Loucy (cell line): ENCODE results near the gene LHCGR.

Experiments
- H2AFZ ChIP-seq: fragments of 200-600 bp; sonication (generic); 2 replicates; pipeline ENCODE4 v1.6.0; 2016; ENCODE audit warnings: antibody characterized with exemption, mild to moderate bottlenecking, low read length, moderate library complexity
- H3F3A ChIP-seq: fragments of 200-600 bp; 2 replicates; pipeline ENCODE4 v1.6.0; 2016; ENCODE audit warnings: antibody characterized with exemption, low read depth, mild to moderate bottlenecking
- H3K27me3 ChIP-seq: fragments of 200-600 bp; sonication (generic); 2 replicates; pipeline ENCODE4 v1.6.1; 2014; ENCODE audit warnings: low read length, mild to moderate bottlenecking; ENCODE audit not compliant: insufficient read depth, poor library complexity, severe bottlenecking
- H3K36me3 ChIP-seq: fragments of 200-600 bp; sonication (generic); 2 replicates; pipeline ENCODE4 v1.6.1; 2016; ENCODE audit warnings: low read length; ENCODE audit not compliant: insufficient read depth
- H3K4me1 ChIP-seq: fragments of 200-600 bp; sonication (generic); 2 replicates; pipeline ENCODE4 v1.5.1; 2014; ENCODE audit warnings: low read length, mild to moderate bottlenecking; ENCODE audit not compliant: insufficient read depth, poor library complexity, severe bottlenecking
- H3K4me2 ChIP-seq: fragments of 200-600 bp; sonication (generic); 2 replicates; pipeline ENCODE4 v1.6.0; 2014; ENCODE audit warnings: antibody characterized with exemption, low read length, low read depth, mild to moderate bottlenecking; ENCODE audit not compliant: poor library complexity, severe bottlenecking
- H3K4me3 ChIP-seq: fragments of 200-600 bp; sonication (generic); 2 replicates; pipeline ENCODE4 v1.5.1; 2014; ENCODE audit warnings: low read length, mild to moderate bottlenecking, mixed read lengths; ENCODE audit not compliant: poor library complexity, severe bottlenecking
- H3K79me2 ChIP-seq: fragments of 200-600 bp; sonication (generic); 2 replicates; pipeline ENCODE4 v1.6.1; 2014; ENCODE audit warnings: low read length; ENCODE audit not compliant: insufficient read depth
- H3K9ac ChIP-seq: fragments of 200-600 bp; sonication (generic); 2 replicates; pipeline ENCODE4 v1.6.0; 2014; ENCODE audit warnings: mild to moderate bottlenecking, low read depth, low read length, moderate library complexity; ENCODE audit not compliant: poor library complexity, severe bottlenecking
- H3K9me2 ChIP-seq: fragments of 200-600 bp; sonication (generic); replicated peaks from 2 replicates; pipeline ENCODE4 v1.6.1; 2016; ENCODE audit warnings: low read depth, low read length, mixed read lengths
- H3K9me3 ChIP-seq: fragments of 200-600 bp; sonication (generic); 2 replicates; pipeline ENCODE4 v1.6.1; 2014; ENCODE audit warnings: mild to moderate bottlenecking, antibody characterized with exemption, low read length, low read depth; ENCODE audit not compliant: insufficient read depth
- H4K20me1 ChIP-seq: fragments of 200-600 bp; sonication (generic); 2 replicates; pipeline ENCODE4 v1.6.0; 2014; ENCODE audit warnings: antibody characterized with exemption, low read length, mild to moderate bottlenecking; ENCODE audit not compliant: insufficient read depth, poor library complexity, severe bottlenecking
- EZH2phosphoT487 ChIP-seq: fragments of 200-600 bp; IDR thresholded peaks from 2 replicates; pipeline ENCODE4 v1.6.1; 2018; ENCODE audit warnings: antibody characterized with exemption, mild to moderate bottlenecking, moderate library complexity, borderline replicate concordance
- TF ChIP-seq, protein P1 (sequence below): fragments of 200-600 bp; sonication (generic); conservative IDR thresholded peaks from 2 replicates; pipeline ENCODE4 v1.5.1; 2014; ENCODE audit warnings: mild to moderate bottlenecking, antibody characterized with exemption, low read length

The LHCGR gene

DNA sequence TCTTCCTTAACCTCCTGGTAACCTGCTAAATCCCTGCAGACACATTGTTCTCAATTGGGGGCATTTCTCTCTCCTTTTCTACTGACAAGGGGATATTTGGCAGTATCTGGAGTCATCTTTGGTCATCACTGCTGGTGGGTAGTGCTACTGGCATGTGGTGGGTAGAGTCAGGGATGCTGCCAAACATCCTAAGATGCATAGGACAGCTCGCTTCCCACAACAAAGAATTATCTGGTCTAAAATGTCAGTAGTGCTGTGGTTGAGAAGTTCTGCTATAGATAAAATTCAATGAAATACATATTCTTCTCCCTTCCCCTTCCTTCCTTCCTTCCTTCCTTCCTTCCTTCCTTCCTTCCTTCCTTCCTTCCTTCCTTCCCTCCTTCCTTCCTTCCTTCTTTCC, 18.7 kb upstream of the LHCGR start:
- Histone ChIP-seq H3K27me3 (no peaks in the 10 kb centered on the region), H3K9me2 (no peaks in the 10 kb centered on the region), H4K20me1 (no peaks in the 10 kb centered on the region), H3K36me3 (no peaks in the 10 kb centered on the region), H3K9me3 (no peaks in the 10 kb centered on the region), H2AFZ (no peak overlapping the region), H3F3A (no peaks in the 10 kb centered on the region), H3K4me2 (no peak overlapping the region), H3K9ac (no peak overlapping the region), H3K4me3 (no peak overlapping the region), H3K79me2 (no peaks in the 10 kb centered on the region), H3K4me1 (no peaks in the 10 kb centered on the region)
- TF ChIP-seq, protein P1, sequence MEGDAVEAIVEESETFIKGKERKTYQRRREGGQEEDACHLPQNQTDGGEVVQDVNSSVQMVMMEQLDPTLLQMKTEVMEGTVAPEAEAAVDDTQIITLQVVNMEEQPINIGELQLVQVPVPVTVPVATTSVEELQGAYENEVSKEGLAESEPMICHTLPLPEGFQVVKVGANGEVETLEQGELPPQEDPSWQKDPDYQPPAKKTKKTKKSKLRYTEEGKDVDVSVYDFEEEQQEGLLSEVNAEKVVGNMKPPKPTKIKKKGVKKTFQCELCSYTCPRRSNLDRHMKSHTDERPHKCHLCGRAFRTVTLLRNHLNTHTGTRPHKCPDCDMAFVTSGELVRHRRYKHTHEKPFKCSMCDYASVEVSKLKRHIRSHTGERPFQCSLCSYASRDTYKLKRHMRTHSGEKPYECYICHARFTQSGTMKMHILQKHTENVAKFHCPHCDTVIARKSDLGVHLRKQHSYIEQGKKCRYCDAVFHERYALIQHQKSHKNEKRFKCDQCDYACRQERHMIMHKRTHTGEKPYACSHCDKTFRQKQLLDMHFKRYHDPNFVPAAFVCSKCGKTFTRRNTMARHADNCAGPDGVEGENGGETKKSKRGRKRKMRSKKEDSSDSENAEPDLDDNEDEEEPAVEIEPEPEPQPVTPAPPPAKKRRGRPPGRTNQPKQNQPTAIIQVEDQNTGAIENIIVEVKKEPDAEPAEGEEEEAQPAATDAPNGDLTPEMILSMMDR, result no peak
- no peak for TF ChIP-seq EZH2phosphoT487

DNA sequence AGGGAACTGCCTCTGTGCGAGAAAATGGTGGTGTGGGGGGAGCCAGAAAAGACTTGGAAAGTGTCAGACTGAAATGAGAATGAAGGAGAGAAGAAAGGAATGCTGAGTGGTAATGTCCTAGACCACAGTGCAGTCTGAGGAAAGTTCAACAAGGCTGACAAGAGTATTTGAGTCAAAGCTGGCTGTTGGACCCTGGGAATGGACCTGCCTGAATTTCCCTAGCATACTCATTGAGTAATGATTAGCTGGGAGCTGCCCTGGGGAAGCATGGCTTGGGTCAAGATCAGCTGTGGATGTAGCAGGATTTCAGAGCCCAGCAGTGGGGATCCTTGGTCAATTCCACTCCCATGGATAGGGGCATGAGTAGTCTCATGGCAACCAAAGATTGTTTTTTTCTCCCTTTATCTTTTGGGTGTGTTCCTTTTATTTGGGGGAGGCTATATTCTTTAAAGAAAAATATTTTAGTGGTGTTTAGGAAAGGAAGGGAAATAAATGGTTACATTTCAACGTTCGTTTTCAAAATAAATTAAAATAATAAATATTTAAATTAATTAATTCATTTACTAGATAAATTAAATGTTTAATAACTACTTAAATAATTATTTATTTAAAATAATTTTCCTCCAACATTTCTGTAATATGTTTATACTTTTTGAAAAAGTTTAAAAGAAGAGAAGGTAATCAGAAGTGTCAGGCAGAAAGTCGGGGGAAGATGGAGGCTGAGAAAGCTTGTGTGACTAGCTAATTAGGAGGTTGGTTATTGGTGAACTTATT, 15.9 kb upstream of the LHCGR start:
- no peak overlapping the region for H3K4me3 ChIP-seq
- no peaks in the 10 kb centered on the region for H3K4me1 ChIP-seq
- TF ChIP-seq, protein P1, result no peak
- no peak for TF ChIP-seq EZH2phosphoT487
- no peak overlapping the region for H3K9ac ChIP-seq
- H4K20me1 ChIP-seq, result no peaks in the 10 kb centered on the region
- H2AFZ ChIP-seq, result no peak overlapping the region
- no peaks in the 10 kb centered on the region for H3K79me2 ChIP-seq
- H3K4me2 ChIP-seq, result no peak overlapping the region
- H3K9me3 ChIP-seq, result no peaks in the 10 kb centered on the region
- H3K9me2 ChIP-seq, result no peaks in the 10 kb centered on the region
- no peaks in the 10 kb centered on the region for H3K36me3 ChIP-seq
- no peaks in the 10 kb centered on the region for H3K27me3 ChIP-seq
- H3F3A ChIP-seq, result no peaks in the 10 kb centered on the region

DNA sequence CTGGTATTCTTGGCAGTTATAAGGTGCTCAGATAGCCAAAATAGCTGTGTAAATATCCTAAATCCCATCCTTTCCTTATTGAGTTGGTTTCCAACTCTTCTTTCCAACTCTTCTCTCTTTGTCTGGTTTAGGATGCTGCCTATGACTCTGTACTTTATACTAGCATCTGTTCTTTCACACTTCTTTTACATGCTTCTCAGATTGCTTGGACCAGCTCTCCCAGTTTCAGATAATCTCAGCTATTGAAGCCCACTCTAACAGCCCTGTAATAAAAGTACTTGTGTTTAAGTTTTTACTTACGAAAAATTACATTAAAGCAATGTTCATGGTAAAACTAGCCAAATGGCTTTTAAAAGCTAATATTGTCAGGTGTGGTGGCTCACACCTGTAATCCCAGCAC, 14.7 kb upstream of the LHCGR start:
- TF ChIP-seq, protein P1, result no peak
- TF ChIP-seq EZH2phosphoT487, result no peak
- Histone ChIP-seq H3K9ac (no peak overlapping the region), H3K9me3 (no peaks in the 10 kb centered on the region), H3F3A (no peaks in the 10 kb centered on the region), H3K4me3 (no peak overlapping the region), H4K20me1 (no peaks in the 10 kb centered on the region), H3K4me2 (no peak overlapping the region), H2AFZ (no peak overlapping the region), H3K4me1 (no peaks in the 10 kb centered on the region), H3K36me3 (no peaks in the 10 kb centered on the region), H3K27me3 (no peaks in the 10 kb centered on the region), H3K79me2 (no peaks in the 10 kb centered on the region), H3K9me2 (no peaks in the 10 kb centered on the region)
